Suprapubic skin (tissue), 4 donors: ENCODE measurements around the gene ACTN2. TPM values are rescaled to one million over a fixed set of nuclear protein-coding genes. Genes with fewer than 3 reads are reported as not detected.

ENCODE experiments used
- DNase-seq, 2 donors: peaks; one replicate each; pipeline ENCODE4 v3.0.0-alpha.2; 2019; ENCODE audit warnings: low spot score in 2 of 2
- H3K27ac ChIP-seq: fragments of 200-600 bp; sonication (generic); one replicate; pipeline ENCODE4 v1.5.1; 2019
- H3K27me3 ChIP-seq: fragments of 200-600 bp; sonication (generic); one replicate; pipeline ENCODE4 v1.5.1; 2019
- H3K36me3 ChIP-seq: fragments of 200-600 bp; sonication (generic); one replicate; pipeline ENCODE4 v1.5.1; 2019
- H3K4me1 ChIP-seq: fragments of 200-600 bp; sonication (generic); one replicate; pipeline ENCODE4 v1.5.1; 2019
- H3K4me3 ChIP-seq: fragments of 200-600 bp; sonication (generic); one replicate; pipeline ENCODE4 v1.5.1; 2019; ENCODE audit warnings: mild to moderate bottlenecking
- H3K9me3 ChIP-seq: fragments of 200-600 bp; sonication (generic); one replicate; pipeline ENCODE4 v1.5.1; 2019
- EP300 ChIP-seq: sonication (generic); formaldehyde crosslinking; IDR thresholded peaks from one replicate; pipeline ENCODE4 v1.6.1; 2017; ENCODE audit warnings: antibody characterized with exemption
- POLR2A ChIP-seq, 2 donors: fragments of 450-650 bp; IDR thresholded peaks; one replicate each; pipeline ENCODE4 v1.6.1; 2017; ENCODE audit warnings: antibody characterized with exemption in 2 of 2, mild to moderate bottlenecking in 2 of 2, moderate library complexity in 2 of 2
- POLR2AphosphoS5 ChIP-seq, 3 donors: sonication (generic); formaldehyde crosslinking; IDR thresholded peaks; one replicate each; pipeline ENCODE4 v1.6.1; 2017; ENCODE audit warnings: antibody characterized with exemption in 3 of 3
- WGBS: methylation state at CpG from one replicate; pipeline ENCODE4 v1.1.5; 2018; 5-methylcytosine and 5-hydroxymethylcytosine counted together
- total RNA-seq, 4 donors: library from RNA; depleted of rRNA; stranded (reverse); fragments of >200 nt; gene quantifications; one replicate each; pipeline ENCODE4 v1.1.0, GENCODE V29; 2016
- TF ChIP-seq, protein P1 (sequence below), 2 donors: fragments of 200-600 bp in 1 of 2; fragments of 450-650 bp in 1 of 2; sonication (generic) in 1 of 2; IDR thresholded peaks; one replicate each; pipeline ENCODE4 v1.5.1; 2016 to 2019; ENCODE audit warnings: antibody characterized with exemption in 2 of 2, mild to moderate bottlenecking in 1 of 2, moderate library complexity in 1 of 2

The ACTN2 gene
- total RNA-seq, 4 donors from 2014 or later, result 1.1 TPM; not detected in 3

DNA sequence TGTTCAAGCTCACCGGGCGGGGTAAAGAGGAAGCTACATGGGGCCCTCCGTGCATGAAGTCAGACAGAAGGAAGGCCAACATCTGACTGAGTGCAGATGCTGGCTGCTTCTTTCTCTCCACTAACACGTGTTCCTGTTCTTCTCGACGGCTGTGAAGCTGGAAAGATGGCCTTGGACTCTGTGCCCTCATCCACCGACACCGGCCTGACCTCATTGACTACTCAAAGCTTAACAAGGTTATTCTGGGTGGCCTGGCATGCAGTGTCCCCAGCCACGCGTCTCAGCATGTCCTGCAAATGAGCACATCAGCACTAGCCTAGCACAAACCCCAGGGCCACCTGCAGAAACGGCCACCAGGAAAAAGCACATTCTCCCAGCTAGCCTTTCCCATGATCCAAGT lies 41.2 kb downstream of the ACTN2 start:
- DNase-seq, result no peak
- no peaks in the 10 kb centered on the region for H3K9me3 ChIP-seq
- no peaks in the 10 kb centered on the region for H3K4me1 ChIP-seq
- H3K27me3 ChIP-seq, result no peaks in the 10 kb centered on the region
- TF ChIP-seq, protein P1, sequence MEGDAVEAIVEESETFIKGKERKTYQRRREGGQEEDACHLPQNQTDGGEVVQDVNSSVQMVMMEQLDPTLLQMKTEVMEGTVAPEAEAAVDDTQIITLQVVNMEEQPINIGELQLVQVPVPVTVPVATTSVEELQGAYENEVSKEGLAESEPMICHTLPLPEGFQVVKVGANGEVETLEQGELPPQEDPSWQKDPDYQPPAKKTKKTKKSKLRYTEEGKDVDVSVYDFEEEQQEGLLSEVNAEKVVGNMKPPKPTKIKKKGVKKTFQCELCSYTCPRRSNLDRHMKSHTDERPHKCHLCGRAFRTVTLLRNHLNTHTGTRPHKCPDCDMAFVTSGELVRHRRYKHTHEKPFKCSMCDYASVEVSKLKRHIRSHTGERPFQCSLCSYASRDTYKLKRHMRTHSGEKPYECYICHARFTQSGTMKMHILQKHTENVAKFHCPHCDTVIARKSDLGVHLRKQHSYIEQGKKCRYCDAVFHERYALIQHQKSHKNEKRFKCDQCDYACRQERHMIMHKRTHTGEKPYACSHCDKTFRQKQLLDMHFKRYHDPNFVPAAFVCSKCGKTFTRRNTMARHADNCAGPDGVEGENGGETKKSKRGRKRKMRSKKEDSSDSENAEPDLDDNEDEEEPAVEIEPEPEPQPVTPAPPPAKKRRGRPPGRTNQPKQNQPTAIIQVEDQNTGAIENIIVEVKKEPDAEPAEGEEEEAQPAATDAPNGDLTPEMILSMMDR (IDR thresholded peaks at IDR 0.05), result no peak
- H3K4me3 ChIP-seq, result no peak overlapping the region
- 86% methylated on average over 11 of the region's 11 CpGs for WGBS
- no peaks in the 10 kb centered on the region for H3K36me3 ChIP-seq
- no peak overlapping the region for H3K27ac ChIP-seq

DNA sequence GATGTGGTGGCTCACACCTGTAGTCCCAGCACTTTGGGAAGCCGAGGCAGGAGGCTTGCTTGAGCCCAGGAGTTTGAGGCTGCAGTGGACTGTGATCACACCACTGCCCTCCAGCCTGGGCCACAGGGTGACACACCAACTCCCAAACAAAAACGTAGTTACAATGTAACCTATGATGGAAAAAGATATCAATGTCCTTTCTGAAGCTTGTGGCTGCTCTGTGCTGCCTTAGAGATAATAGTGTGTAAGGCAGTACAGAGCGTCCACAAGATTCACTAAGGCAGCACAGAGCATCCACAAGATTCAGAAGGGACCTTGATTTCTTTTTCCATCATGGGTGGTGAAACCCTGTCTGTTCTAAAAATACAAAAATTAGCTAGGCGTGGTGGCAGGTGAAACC lies 42.5 kb downstream of the ACTN2 start:
- Histone ChIP-seq H3K9me3 (no peaks in the 10 kb centered on the region), H3K36me3 (no peaks in the 10 kb centered on the region), H3K4me3 (no peak overlapping the region), H3K4me1 (no peaks in the 10 kb centered on the region), H3K27me3 (no peaks in the 10 kb centered on the region), H3K27ac (no peak overlapping the region)
- WGBS, result 86% methylated on average over 4 of the region's 4 CpGs
- TF ChIP-seq POLR2A (IDR thresholded peaks at IDR 0.05) (no peak), POLR2AphosphoS5 (IDR thresholded peaks at IDR 0.05) (no peak), EP300 (no peak)
- TF ChIP-seq, protein P1 (IDR thresholded peaks at IDR 0.05), result no peak
- no peak for DNase-seq

DNA sequence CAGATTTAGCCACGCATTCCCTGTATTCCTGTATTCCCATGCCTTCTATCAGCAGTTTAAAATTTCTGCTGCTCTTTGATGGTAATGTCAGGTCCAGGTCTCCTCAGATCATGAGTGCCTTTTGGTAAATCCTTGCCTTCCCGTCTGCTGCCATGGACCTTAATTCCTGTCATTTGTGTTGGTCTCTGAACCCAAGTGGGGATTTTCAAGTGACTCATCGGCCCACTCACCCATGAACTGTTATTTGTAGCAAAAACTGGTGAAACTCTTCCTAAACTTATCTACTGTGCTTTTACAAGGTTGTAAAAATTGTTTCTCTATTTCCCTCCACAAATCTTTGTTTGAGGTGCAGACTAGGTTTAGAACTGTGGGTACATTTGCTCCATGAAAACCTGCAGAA lies 47.4 kb downstream of the ACTN2 start:
- H3K36me3 ChIP-seq, result no peaks in the 10 kb centered on the region
- 95% methylated on average over 3 of the region's 3 CpGs for WGBS
- H3K27me3 ChIP-seq, result no peaks in the 10 kb centered on the region
- H3K4me3 ChIP-seq, result no peak overlapping the region
- H3K4me1 ChIP-seq, result no peaks in the 10 kb centered on the region
- H3K27ac ChIP-seq, result no peak overlapping the region
- no peak for DNase-seq
- TF ChIP-seq POLR2A (IDR thresholded peaks at IDR 0.05), result no peak
- TF ChIP-seq, protein P1 (IDR thresholded peaks at IDR 0.05), result no peak
- no peak for TF ChIP-seq POLR2AphosphoS5 (IDR thresholded peaks at IDR 0.05)
- TF ChIP-seq EP300, result no peak
- H3K9me3 ChIP-seq, result no peaks in the 10 kb centered on the region

DNA sequence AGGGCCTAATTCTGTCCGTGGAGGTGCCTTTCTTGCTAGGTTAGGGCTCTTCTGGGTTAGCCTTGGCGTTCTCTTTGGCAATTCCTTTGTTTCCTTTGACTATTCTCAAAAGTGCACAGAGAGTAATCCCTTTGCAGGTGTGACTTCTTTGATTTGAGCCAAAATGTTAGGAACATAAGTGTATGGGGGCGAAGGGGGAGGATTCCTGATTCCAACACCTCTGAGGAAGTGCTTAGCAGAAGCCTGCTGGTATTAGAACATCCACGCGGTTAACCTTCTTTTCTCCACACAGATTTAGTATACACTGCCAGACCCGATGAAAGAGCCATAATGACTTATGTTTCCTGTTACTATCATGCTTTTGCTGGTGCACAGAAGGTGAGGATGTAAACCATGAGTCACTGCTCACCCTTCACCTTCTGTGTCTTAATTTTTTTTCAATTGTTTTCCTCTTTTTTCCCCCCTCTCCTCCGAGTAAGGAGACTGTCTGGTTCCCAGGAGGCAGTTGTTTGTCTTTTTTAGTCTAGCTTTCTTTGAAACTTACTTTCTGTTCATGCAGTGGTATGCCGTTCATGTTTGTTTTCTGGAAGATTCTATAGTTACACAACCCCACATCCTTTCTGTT lies 48.0 kb downstream of the ACTN2 start:
- Histone ChIP-seq H3K4me1 (no peaks in the 10 kb centered on the region), H3K27ac (no peak overlapping the region), H3K4me3 (no peak overlapping the region), H3K9me3 (no peaks in the 10 kb centered on the region), H3K36me3 (no peaks in the 10 kb centered on the region), H3K27me3 (no peaks in the 10 kb centered on the region)
- no peak for DNase-seq
- 62% methylated on average over 8 of the region's 8 CpGs for WGBS
- TF ChIP-seq, protein P1 (IDR thresholded peaks at IDR 0.05), result no peak
- TF ChIP-seq POLR2A (IDR thresholded peaks at IDR 0.05), result no peak
- no peak for TF ChIP-seq EP300
- no peak for TF ChIP-seq POLR2AphosphoS5 (IDR thresholded peaks at IDR 0.05)

DNA sequence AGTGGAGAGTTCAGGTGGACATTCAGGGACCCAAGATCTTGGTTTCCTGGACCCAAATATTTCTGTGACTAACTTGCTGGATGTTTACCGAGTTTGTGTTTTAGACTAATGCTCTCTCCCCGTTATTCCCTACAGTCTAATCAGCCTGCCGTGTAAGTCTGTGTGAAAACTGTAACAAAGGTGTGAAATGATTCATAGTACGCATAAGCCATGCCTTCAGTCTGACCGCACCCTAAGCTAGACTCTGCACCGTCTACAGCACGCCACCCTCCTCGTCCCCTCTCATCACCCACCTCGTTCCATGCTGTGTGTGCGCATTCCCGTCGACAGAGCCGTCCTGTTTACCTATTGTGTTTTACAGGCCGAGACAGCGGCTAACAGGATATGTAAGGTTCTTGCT lies 50.5 kb downstream of the ACTN2 start:
- TF ChIP-seq POLR2A (IDR thresholded peaks at IDR 0.05) (no peak), EP300 (no peak), POLR2AphosphoS5 (IDR thresholded peaks at IDR 0.05) (no peak)
- TF ChIP-seq, protein P1 (IDR thresholded peaks at IDR 0.05), result no peak
- DNase-seq, result no peak
- H3K9me3 ChIP-seq, result no peaks in the 10 kb centered on the region
- no peaks in the 10 kb centered on the region for H3K36me3 ChIP-seq
- no peak overlapping the region for H3K4me3 ChIP-seq
- H3K4me1 ChIP-seq, result no peaks in the 10 kb centered on the region
- H3K27ac ChIP-seq, result no peak overlapping the region
- 93% methylated on average over 15 of the region's 15 CpGs for WGBS
- no peaks in the 10 kb centered on the region for H3K27me3 ChIP-seq
